ENCODE results near the gene PMPCB. TPM values are rescaled to one million over a fixed set of nuclear protein-coding genes. Genes with fewer than 3 reads are reported as not detected.
A peak's percentile ranks its signal among the peaks of the same experiment; 100 is the strongest.

Gene PMPCB
- total RNA-seq, 2 experiments from 2014 or later = 57.5 to 95.9 TPM

DNA sequence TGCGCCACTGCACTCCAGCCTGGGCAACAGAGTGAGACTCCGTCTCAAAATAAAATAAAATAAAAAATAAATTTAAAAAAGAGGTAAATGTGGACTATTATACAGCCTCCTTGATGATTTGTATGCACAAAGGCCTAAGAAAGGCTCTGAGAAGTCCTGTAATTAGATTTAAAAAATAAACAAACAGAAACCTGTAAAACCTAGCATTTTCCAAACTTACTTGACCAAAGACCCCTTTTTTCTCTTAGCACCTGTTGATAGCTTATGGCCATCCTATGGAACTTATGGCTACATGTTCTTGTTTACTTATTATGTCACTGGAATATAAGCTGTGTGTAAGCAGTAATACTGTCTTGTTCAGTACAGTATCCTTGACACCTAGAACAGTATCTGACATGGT, 41.6 kb downstream of the PMPCB start:
- POLR2A ChIA-PET = interaction anchor here (0.7 kb wide), 1 partner anchor 41 kb away, joined by 4 read pairs; no protein-coding TSS in a partner anchor
- BruUV-seq (replicated peaks) = no TSS peak
- intact Hi-C loops (cut with micrococcal nuclease; ENCODE audit: unreplicated experiment) = no loop called here

DNA sequence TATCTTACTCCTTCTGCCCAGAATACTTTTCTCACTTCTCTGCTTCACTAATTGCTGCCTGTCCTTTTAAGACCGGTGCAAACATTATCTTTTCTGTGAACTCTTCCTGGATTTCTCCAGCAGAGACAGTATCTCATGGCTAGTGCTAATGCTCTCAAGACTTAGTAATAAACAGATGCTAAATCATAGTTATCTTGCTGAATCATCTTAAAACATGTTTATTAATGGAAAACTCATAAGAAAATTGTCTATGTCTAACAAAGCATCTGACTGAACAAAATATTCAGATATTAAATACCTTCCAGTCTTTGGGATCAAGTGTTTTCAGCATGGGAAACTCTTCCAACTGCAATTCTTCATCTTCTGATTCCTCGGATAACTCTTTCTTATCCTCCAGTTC, 44.2 kb downstream of the PMPCB start:
- H3K27ac ChIP-seq (ENCODE audit: low read depth, low read length, poor library complexity, severe bottlenecking) = no peak overlapping the region
- peaks cover 18% of the 10 kb centered on the region for H3K4me1 ChIP-seq (ENCODE audit: insufficient read depth, low read length, poor library complexity, severe bottlenecking)
- no TSS peak for BruUV-seq (replicated peaks)
- H2AFZ ChIP-seq (ENCODE audit: low read length) = no peak overlapping the region
- H3K36me3 ChIP-seq (ENCODE audit: insufficient read depth, low read length) = peaks cover 54% of the 10 kb centered on the region
- no peak overlapping the region for H3K4me2 ChIP-seq (ENCODE audit: low read length)
- no peaks in the 10 kb centered on the region for H3K9me3 ChIP-seq (ENCODE audit: low read length)
- H3K79me2 ChIP-seq (ENCODE audit: insufficient read depth, low read depth, low read length) = peaks cover 73% of the 10 kb centered on the region
- POLR2A ChIA-PET = interaction anchor here (1.2 kb wide), 1 partner anchor 42 kb away, joined by 5 read pairs; no protein-coding TSS in a partner anchor
- TF ChIP-seq, protein P1, sequence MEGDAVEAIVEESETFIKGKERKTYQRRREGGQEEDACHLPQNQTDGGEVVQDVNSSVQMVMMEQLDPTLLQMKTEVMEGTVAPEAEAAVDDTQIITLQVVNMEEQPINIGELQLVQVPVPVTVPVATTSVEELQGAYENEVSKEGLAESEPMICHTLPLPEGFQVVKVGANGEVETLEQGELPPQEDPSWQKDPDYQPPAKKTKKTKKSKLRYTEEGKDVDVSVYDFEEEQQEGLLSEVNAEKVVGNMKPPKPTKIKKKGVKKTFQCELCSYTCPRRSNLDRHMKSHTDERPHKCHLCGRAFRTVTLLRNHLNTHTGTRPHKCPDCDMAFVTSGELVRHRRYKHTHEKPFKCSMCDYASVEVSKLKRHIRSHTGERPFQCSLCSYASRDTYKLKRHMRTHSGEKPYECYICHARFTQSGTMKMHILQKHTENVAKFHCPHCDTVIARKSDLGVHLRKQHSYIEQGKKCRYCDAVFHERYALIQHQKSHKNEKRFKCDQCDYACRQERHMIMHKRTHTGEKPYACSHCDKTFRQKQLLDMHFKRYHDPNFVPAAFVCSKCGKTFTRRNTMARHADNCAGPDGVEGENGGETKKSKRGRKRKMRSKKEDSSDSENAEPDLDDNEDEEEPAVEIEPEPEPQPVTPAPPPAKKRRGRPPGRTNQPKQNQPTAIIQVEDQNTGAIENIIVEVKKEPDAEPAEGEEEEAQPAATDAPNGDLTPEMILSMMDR (conservative IDR thresholded peaks at IDR 0.05; ENCODE audit: low read length) = no peak
- TF ChIP-seq EZH2phosphoT487 (IDR thresholded peaks at IDR 0.05; ENCODE audit: borderline replicate concordance, low read depth, low read length) = no peak
- H3K9me2 ChIP-seq (ENCODE audit: insufficient read depth, low read length) = no peaks in the 10 kb centered on the region
- no peak for DNase-seq (ENCODE audit: low spot score)
- CTCF ChIA-PET (ENCODE audit: unreplicated experiment) = no interaction called here
- H3K4me3 ChIP-seq (ENCODE audit: low read depth, low read length, poor library complexity, severe bottlenecking) = no peak overlapping the region
- H4K20me1 ChIP-seq (ENCODE audit: insufficient read depth, low read length) = 0 out of 2 replicates have a peak, but pooled peaks cover 17% of the 10 kb centered on the region
- intact Hi-C loops (cut with micrococcal nuclease; ENCODE audit: unreplicated experiment) = no loop called here

More for the DNA sequence above, 41.6 kb downstream of the PMPCB start:
- no peak overlapping the region for H2AFZ ChIP-seq (ENCODE audit: low read length)
- H4K20me1 ChIP-seq (ENCODE audit: insufficient read depth, low read length) = 0 out of 2 replicates have a peak, but pooled peaks cover 17% of the 10 kb centered on the region
- H3K4me1 ChIP-seq (ENCODE audit: insufficient read depth, low read length, poor library complexity, severe bottlenecking) = peaks cover 12% of the 10 kb centered on the region
- H3K4me2 ChIP-seq (ENCODE audit: low read length) = no peak overlapping the region
- H3K36me3 ChIP-seq (ENCODE audit: insufficient read depth, low read length) = peaks cover 80% of the 10 kb centered on the region
- no peak for TF ChIP-seq EZH2phosphoT487 (IDR thresholded peaks at IDR 0.05; ENCODE audit: borderline replicate concordance, low read depth, low read length)
- TF ChIP-seq, protein P1 (conservative IDR thresholded peaks at IDR 0.05; ENCODE audit: low read length) = no peak
- H3K79me2 ChIP-seq (ENCODE audit: insufficient read depth, low read depth, low read length) = peaks cover 68% of the 10 kb centered on the region
- CTCF ChIA-PET (ENCODE audit: unreplicated experiment) = no interaction called here
- H3K9me3 ChIP-seq (ENCODE audit: low read length) = no peaks in the 10 kb centered on the region
- H3K27ac ChIP-seq (ENCODE audit: low read depth, low read length, poor library complexity, severe bottlenecking) = no peak overlapping the region
- H3K9me2 ChIP-seq (ENCODE audit: insufficient read depth, low read length) = no peaks in the 10 kb centered on the region
- no peak for DNase-seq (ENCODE audit: low spot score)
- no peak overlapping the region for H3K4me3 ChIP-seq (ENCODE audit: low read depth, low read length, poor library complexity, severe bottlenecking)

DNA sequence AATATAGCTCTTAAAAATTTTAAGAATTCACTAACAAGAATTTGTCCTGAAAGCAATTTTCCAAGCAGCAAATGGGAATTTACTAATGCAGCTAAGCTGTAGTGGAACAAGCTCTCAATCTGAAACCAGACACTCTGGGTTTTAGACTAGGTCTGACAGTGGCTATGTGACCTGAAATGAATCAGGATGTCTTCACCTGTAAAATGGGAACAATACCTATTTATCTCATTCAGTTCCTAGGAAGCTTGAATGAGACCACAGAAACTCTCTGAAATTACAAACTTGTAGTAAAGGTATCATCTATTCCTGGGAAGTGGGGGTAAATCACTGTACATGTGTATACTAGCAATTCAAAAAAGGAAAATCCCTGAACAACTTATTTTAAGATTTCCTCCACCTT, 46.1 kb downstream of the PMPCB start:
- Histone ChIP-seq H4K20me1 (ENCODE audit: insufficient read depth, low read length) (0 out of 2 replicates have a peak, but pooled peaks cover 17% of the 10 kb centered on the region), H3K36me3 (ENCODE audit: insufficient read depth, low read length) (peaks cover 36% of the 10 kb centered on the region), H3K4me1 (ENCODE audit: insufficient read depth, low read length, poor library complexity, severe bottlenecking) (peaks cover 26% of the 10 kb centered on the region), H3K4me3 (ENCODE audit: low read depth, low read length, poor library complexity, severe bottlenecking) (peak overlapping the region; percentile 90), H3K9me2 (ENCODE audit: insufficient read depth, low read length) (no peaks in the 10 kb centered on the region), H3K9me3 (ENCODE audit: low read length) (no peaks in the 10 kb centered on the region), H3K27ac (ENCODE audit: low read depth, low read length, poor library complexity, severe bottlenecking) (peak overlapping the region; percentile 65), H3K4me2 (ENCODE audit: low read length) (peak overlapping the region; percentile 77), H2AFZ (ENCODE audit: low read length) (no peak overlapping the region), H3K79me2 (ENCODE audit: insufficient read depth, low read depth, low read length) (peaks cover 84% of the 10 kb centered on the region)
- ChIA-PET POLR2A (interaction anchor here (0.9 to 1.4 kb wide), 3 partner anchors 9 to 44 kb away, joined by 3 to 6 read pairs (median 3); no protein-coding TSS in a partner anchor), CTCF (ENCODE audit: unreplicated experiment) (no interaction called here)
- TF ChIP-seq, protein P1 (conservative IDR thresholded peaks at IDR 0.05; ENCODE audit: low read length) = no peak
- TF ChIP-seq EZH2phosphoT487 (IDR thresholded peaks at IDR 0.05; ENCODE audit: borderline replicate concordance, low read depth, low read length) = no peak
- intact Hi-C loops (cut with micrococcal nuclease; ENCODE audit: unreplicated experiment) = no loop called here
- no peak for DNase-seq (ENCODE audit: low spot score)
- no TSS peak for BruUV-seq (replicated peaks)
